GM12874 (cell line): ENCODE results near the gene RPS24.

Source experiments
- TF ChIP-seq, protein P1 (sequence below): IDR thresholded peaks from 2 replicates; pipeline ENCODE4 v1.5.1; 2011; ENCODE audit warnings: low read depth, mild to moderate bottlenecking, control low read depth, low read length, moderate library complexity; ENCODE audit not compliant: insufficient read depth

The RPS24 gene

DNA sequence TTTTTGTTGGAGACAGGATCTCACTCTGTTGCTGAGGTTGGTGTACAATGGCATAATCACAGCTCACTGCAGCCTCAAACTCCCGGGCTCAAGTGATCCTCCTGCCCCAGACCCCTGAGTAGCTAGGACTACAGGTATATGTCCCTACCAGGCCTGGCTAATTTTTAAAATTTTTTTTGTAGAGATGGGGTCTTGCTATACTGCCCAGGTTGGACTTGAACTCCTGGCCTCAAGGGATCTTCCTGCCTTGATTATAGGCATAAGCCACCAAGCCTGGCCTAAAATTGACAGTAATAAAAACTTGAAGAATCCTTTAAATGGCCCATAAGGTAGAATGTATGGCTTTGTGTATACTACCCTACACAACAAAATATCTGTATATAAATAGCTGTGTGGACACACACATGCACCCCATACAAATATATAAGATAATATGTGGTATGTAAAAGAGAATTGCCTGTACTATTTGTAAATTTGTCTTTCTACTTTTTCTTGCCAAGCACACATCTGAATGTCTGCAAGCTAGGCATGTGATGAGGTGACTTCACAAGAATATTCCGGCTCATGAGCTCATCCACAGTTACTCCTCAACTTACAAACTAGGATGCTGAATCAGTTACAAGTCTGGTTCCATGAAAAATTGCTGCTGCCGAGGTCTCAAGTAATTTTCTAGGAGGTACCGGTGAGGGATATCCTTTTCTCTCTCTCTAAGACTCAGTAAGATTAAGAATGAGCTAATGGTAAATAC is 30.9 kb upstream of the RPS24 start:
- TF ChIP-seq, protein P1, sequence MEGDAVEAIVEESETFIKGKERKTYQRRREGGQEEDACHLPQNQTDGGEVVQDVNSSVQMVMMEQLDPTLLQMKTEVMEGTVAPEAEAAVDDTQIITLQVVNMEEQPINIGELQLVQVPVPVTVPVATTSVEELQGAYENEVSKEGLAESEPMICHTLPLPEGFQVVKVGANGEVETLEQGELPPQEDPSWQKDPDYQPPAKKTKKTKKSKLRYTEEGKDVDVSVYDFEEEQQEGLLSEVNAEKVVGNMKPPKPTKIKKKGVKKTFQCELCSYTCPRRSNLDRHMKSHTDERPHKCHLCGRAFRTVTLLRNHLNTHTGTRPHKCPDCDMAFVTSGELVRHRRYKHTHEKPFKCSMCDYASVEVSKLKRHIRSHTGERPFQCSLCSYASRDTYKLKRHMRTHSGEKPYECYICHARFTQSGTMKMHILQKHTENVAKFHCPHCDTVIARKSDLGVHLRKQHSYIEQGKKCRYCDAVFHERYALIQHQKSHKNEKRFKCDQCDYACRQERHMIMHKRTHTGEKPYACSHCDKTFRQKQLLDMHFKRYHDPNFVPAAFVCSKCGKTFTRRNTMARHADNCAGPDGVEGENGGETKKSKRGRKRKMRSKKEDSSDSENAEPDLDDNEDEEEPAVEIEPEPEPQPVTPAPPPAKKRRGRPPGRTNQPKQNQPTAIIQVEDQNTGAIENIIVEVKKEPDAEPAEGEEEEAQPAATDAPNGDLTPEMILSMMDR = no peak

DNA sequence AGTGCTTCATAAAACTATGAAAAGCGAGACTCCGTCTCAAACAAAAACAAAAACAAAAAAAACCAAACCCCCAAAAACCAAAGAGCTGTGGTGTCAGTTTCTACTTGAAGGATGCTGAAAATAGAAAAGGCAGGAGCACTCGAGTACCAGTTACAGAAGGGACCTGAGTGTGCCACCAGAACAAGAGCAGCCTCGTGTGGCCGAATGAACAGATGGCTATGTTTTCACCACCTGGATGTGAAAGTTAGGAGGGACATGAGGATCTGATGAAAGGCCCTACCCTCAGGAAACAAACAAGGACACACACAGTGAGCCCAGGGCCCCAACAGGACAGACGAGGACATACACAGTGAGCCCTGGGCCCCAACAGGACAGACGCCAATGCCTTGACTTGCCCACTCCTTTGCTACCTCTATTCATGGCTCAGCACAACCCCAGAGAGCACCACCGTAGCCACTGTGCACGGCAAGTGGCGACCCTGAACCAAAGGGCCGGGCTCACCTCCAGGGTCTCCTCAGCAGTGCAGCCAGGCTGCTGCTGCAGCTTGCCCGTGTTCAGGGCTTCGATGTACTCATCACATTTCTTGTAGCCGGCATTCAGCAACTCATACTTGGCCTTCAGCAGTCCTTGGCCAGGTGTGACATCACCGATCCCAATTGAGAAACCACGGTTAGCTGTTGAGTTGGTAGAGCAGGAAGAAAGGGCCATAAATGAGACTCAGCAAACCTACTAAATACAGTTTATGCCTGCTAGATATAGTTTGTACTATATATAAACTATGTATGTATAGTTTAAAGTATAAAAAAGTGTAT is 29.2 kb upstream of the RPS24 start:
- TF ChIP-seq, protein P1 = no peak

DNA sequence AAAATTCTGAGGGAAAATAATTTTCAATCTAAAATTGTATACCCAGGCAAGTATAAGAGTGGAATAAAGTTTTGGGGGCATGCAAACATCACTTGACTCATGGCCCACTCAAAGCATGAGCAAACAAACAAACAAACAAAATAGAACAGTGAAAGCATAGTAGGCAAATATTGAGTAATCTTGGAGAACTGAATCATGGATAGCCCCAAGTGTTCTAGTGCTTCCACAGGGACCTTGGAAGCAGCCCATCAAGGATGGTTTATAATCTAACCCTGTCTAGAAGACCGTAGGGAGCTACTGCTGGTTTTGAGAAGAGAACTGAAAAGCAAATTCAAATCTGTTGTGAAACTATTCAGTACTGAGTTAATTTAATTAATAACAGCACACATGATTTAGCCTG is 26.5 kb upstream of the RPS24 start:
- TF ChIP-seq, protein P1 = no peak

DNA sequence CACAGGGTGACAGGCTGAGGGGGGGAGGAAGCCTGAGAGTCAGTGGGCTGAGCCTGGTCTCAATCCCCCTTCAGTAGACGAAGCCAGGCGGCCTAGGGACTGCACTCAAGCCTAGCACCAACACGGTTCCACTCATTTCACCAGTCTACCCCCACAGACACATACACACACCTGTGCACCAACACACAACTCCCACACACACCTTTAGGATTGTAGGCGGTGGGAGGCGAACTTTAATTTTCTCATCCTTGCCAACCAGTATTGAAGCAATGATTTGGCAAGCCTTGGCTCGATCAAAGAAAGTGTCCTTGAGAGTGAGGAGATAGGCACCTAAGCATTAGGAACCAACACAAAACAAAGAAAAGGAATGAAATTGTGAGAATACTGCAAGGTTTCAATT is 24.0 kb upstream of the RPS24 start:
- TF ChIP-seq, protein P1 = no peak

DNA sequence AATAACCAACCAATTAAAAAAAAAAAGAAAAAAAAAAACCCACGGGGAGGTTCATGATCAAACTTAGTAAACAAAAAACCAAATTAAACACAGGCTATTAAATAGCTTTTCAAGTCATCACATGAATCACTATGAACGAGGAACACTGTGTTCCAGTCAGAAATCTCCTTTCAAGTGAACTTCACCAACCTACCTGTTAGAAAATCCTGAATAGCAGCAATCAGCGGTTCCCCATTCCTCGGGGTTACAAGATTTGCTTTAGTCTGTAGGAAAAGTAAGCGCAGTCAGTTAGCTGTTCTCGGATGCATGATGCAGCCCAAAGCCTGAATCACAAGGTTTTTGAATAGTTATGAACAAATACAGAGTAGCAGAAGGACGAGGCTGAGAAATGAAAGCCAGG is 23.4 kb upstream of the RPS24 start:
- TF ChIP-seq, protein P1 = no peak

DNA sequence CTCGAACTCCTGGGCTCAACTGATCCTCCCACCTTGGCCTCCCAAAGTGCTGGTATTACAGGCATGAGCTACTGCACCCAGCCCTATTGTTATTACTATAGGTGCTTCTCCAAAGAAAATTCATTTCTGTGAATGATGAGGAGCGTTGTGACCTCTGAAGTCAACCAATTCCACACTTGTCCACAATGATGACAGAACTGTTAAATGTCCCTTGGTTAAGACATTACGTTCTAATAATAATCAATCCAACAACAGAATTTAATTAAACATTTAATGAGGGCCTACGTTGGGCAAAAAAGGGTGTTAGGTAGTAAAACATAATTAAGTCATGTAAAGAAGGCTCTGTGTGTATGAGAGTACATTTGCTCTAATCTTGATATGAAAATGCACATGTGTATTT is 22.6 kb upstream of the RPS24 start:
- TF ChIP-seq, protein P1 = no peak

DNA sequence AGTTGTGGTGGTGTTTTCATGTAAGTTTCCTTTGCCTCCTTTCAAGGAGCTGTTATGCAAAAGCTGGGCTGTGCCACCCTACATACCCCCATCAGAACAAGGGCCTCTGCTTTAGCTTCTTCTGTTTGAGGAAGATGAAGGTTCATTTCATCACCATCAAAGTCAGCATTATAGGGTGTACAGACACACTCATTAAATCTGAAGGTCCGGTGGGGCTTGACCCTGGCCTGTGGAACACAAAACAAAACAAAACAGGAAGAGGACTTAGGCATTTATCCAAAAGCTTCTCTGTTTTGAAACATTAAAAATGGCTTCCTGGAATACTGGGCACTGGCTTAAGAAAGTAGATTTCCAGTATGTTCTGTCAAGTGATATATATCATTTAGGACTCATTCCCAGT is 20.1 kb upstream of the RPS24 start:
- TF ChIP-seq, protein P1 = no peak
